Fibroblast of skin of right quadriceps (primary cell): ENCODE results near the gene SLC12A9.
"Not testable (repeated sequence)": the region's sequence is repeated elsewhere in the genome, so short reads cannot be mapped to it uniquely, and the experiment has no call there.

Experiments
- DNase-seq: peaks from one replicate; pipeline ENCODE4 v3.0.0-alpha.2; 2013

The SLC12A9 gene

GRCh38 chr7:100825751-100826513 is 26.6 kb upstream of the SLC12A9 start:
- DNase-seq, result peak; percentile 64

GRCh38 chr7:100826514-100827329 is 25.8 kb upstream of the SLC12A9 start:
- peak; percentile 7 for DNase-seq

GRCh38 chr7:100827330-100828226 is 24.9 kb upstream of the SLC12A9 start, which contains the start of gene EPHB4:
Gene EPHB4, minus strand, starts transcription at chr7:100827523. Its CDS starts 493 bp downstream, at chr7:100827030.
- peak; percentile 93 for DNase-seq

- DNase-seq, result no peak
Observed at GRCh38 chr7:100829150-100829716, 23.3 kb upstream of the SLC12A9 start.

- no peak for DNase-seq
Observed at GRCh38 chr7:100830396-100830795, 22.1 kb upstream of the SLC12A9 start.

GRCh38 chr7:100832281-100832633 is 20.3 kb upstream of the SLC12A9 start:
- DNase-seq, result no peak

- DNase-seq, result peak; percentile 66
Observed at GRCh38 chr7:100835903-100836811, 16.4 kb upstream of the SLC12A9 start.

GRCh38 chr7:100836812-100837098 is 15.8 kb upstream of the SLC12A9 start:
- DNase-seq, result no peak

- DNase-seq, result peak; percentile 93
Observed at GRCh38 chr7:100837099-100837836, 15.2 kb upstream of the SLC12A9 start.

GRCh38 chr7:100839361-100839760 is 13.2 kb upstream of the SLC12A9 start:
- no peak for DNase-seq

GRCh38 chr7:100840470-100841100 is 11.9 kb upstream of the SLC12A9 start:
- DNase-seq, result no peak

- no peak for DNase-seq
Observed at GRCh38 chr7:100847360-100847759, 5.2 kb upstream of the SLC12A9 start.

GRCh38 chr7:100854146-100854895 is 1.8 kb downstream of the SLC12A9 start:
- DNase-seq, result no peak

GRCh38 chr7:100854899-100855298 is 2.4 kb downstream of the SLC12A9 start:
- DNase-seq, result not testable (repeated sequence)

GRCh38 chr7:100855515-100855914 is 3.0 kb downstream of the SLC12A9 start:
- no peak for DNase-seq

- DNase-seq, result no peak
Observed at GRCh38 chr7:100856871-100857282, 4.4 kb downstream of the SLC12A9 start.

GRCh38 chr7:100859856-100860255 is 7.3 kb downstream of the SLC12A9 start:
- no peak for DNase-seq

- DNase-seq, result no peak
Observed at GRCh38 chr7:100860702-100861615, 8.4 kb downstream of the SLC12A9 start.

GRCh38 chr7:100861616-100861985 is 9.1 kb downstream of the SLC12A9 start:
- no peak for DNase-seq
